GM23248 (cell line): ENCODE data around the gene AXIN1. TPM values are rescaled to one million over a fixed set of nuclear protein-coding genes. Genes with fewer than 3 reads are reported as not detected.

Experiments
- DNase-seq: peaks from one replicate; pipeline ENCODE4 v3.0.0-alpha.2; 2015
- H2AFZ ChIP-seq: fragments of 200-600 bp; sonication (generic); 2 replicates; pipeline ENCODE4 v1.6.1; 2016; ENCODE audit warnings: antibody characterized with exemption
- H3F3A ChIP-seq: fragments of 200-600 bp; sonication (generic); 2 replicates; pipeline ENCODE4 v1.6.1; 2016; ENCODE audit warnings: mild to moderate bottlenecking, antibody characterized with exemption, mixed run types; ENCODE audit not compliant: insufficient read depth
- H3K27ac ChIP-seq: fragments of 200-600 bp; sonication (generic); 2 replicates; pipeline ENCODE4 v1.5.1; 2016; ENCODE audit warnings: mild to moderate bottlenecking
- H3K27me3 ChIP-seq: fragments of 200-600 bp; sonication (generic); replicated peaks from 2 replicates; pipeline ENCODE4 v1.6.1; 2016; ENCODE audit warnings: mild to moderate bottlenecking; ENCODE audit not compliant: insufficient read depth
- H3K36me3 ChIP-seq: fragments of 200-600 bp; sonication (generic); 2 replicates; pipeline ENCODE4 v1.6.1; 2016; ENCODE audit warnings: low read depth, mild to moderate bottlenecking
- H3K4me1 ChIP-seq: fragments of 200-600 bp; sonication (generic); 2 replicates; pipeline ENCODE4 v1.6.1; 2016; ENCODE audit warnings: mild to moderate bottlenecking; ENCODE audit not compliant: insufficient read depth
- H3K4me2 ChIP-seq: fragments of 200-600 bp; sonication (generic); one replicate; pipeline ENCODE4 v1.6.1; 2016; ENCODE audit warnings: mild to moderate bottlenecking; ENCODE audit not compliant: unreplicated experiment
- H3K4me3 ChIP-seq: fragments of 200-600 bp; sonication (generic); 2 replicates; pipeline ENCODE4 v1.5.1; 2016; ENCODE audit warnings: mild to moderate bottlenecking
- H3K79me2 ChIP-seq: fragments of 200-600 bp; sonication (generic); 2 replicates; pipeline ENCODE4 v1.6.1; 2016; ENCODE audit warnings: mild to moderate bottlenecking; ENCODE audit not compliant: insufficient read depth
- H3K9ac ChIP-seq: fragments of 200-600 bp; sonication (generic); 2 replicates; pipeline ENCODE4 v1.6.1; 2016; ENCODE audit warnings: mild to moderate bottlenecking
- H3K9me2 ChIP-seq: fragments of 200-600 bp; sonication (generic); 2 replicates; pipeline ENCODE4 v1.6.1; 2016; ENCODE audit warnings: mixed run types, mild to moderate bottlenecking, moderate library complexity; ENCODE audit not compliant: insufficient read depth
- H3K9me3 ChIP-seq: fragments of 200-600 bp; sonication (generic); one replicate; pipeline ENCODE4 v1.6.1; 2017; ENCODE audit warnings: low read depth
- H4K20me1 ChIP-seq: fragments of 200-600 bp; sonication (generic); 2 replicates; pipeline ENCODE4 v1.6.0; 2016; ENCODE audit not compliant: insufficient read depth
- EZH2 ChIP-seq: fragments of 200-600 bp; sonication (generic); IDR thresholded peaks from 2 replicates; pipeline ENCODE4 v1.6.1; 2018; ENCODE audit warnings: antibody characterized with exemption, mild to moderate bottlenecking; ENCODE audit not compliant: insufficient read depth, poor library complexity, severe bottlenecking
- EZH2phosphoT487 ChIP-seq: fragments of 200-600 bp; sonication (generic); IDR thresholded peaks from 2 replicates; pipeline ENCODE4 v1.6.1; 2018; ENCODE audit warnings: antibody characterized with exemption, moderate library complexity, mild to moderate bottlenecking, low read depth; ENCODE audit not compliant: insufficient read depth
- WGBS, 2 experiments: methylation state at CpG; one replicate each; pipeline ENCODE4 v1.1.6; 2015 to 2017; ENCODE audit warnings: low lambda C conversion rate in 2 of 2, low coverage in 1 of 2; ENCODE audit errors: missing lambda C conversion rate in 2 of 2; 5-methylcytosine and 5-hydroxymethylcytosine counted together
- in situ Hi-C: fragments of 300-500 bp; cut with MboI; formaldehyde crosslinking; loops from 2 replicates; pipeline ENCODE4 v1.15.0; 2020
- polyA plus RNA-seq: library from polyadenylated mRNA; unstranded; fragments of >200 nt; fragmentation: Nextera tagmentation; extraction: Ambion mirVana; gene quantifications from 2 replicates; pipeline ENCODE4 v1.2.1, GENCODE V29; 2016
- total RNA-seq: library from RNA; depleted of rRNA; stranded (reverse); fragments of >200 nt; shearing (Covaris generic); gene quantifications from 2 replicates; pipeline ENCODE4 v1.2.3, GENCODE V29; 2014

Gene AXIN1
- total and polyA plus RNA-seq, 2 experiments from 2014 or later: 3.3 to 27.1 TPM

DNA sequence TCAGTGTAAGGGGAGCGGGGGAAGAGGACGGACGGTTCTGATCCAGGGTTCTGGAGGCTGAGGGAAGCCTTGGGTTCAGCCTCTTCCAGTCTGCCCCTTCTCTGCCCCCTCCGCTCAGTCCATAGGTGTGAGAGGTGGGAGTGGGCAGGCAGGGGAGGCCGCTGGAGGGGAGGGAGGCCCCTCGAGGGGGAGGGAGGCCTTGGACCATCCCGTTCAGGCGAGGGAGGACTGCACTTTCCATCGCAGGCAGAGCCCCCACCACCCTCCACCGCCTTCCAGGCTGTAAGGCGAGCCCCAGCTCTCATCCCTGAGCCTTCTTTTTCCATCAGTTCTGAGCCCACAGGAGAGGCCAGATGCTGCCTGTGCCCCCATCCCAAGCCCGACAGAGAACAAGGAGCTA lies 4.2 kb upstream of the AXIN1 start:
- no peak for DNase-seq

DNA sequence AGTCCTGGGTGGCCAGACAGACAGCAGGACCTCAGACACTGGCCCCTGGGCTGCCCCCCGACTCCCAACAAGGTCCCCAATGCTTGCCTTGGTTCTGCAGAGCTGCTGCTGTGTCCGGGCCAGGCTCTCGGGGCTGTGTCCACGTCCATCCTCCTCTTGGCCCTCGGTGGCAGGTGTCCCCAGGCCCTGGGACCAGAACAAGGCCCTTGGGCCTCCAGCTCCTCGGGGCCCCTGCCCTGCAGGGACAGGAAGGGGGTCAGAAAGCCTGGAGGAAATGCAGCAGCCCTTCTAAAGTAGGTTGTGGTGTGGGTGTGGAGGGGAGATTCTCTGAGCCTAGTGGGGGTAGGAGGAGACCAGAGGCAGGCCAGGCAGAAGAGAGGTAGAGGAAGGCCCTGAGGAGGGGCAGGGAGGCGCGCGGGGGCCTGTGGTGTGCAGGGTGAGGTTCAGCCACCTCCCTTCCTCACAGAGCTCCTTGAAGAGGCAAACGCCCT lies 2.5 kb upstream of the AXIN1 start:
- no peak overlapping the region for H3K4me3 ChIP-seq
- H2AFZ ChIP-seq: no peak overlapping the region
- H3K9ac ChIP-seq: no peak overlapping the region
- H3K9me3 ChIP-seq: no peaks in the 10 kb centered on the region
- H3F3A ChIP-seq: no peaks in the 10 kb centered on the region
- peaks cover 8% of the 10 kb centered on the region for H3K4me1 ChIP-seq
- no peaks in the 10 kb centered on the region for H3K36me3 ChIP-seq
- no peak for DNase-seq
- H3K27ac ChIP-seq: no peak overlapping the region
- whole genome bisulfite sequencing, 2 experiments: 92 to 94% methylated on average over 9 to 10 of the region's 10 CpGs
- in situ Hi-C loops: no loop called here
- no peaks in the 10 kb centered on the region for H3K9me2 ChIP-seq
- no peaks in the 10 kb centered on the region for H4K20me1 ChIP-seq
- H3K27me3 ChIP-seq: no peaks in the 10 kb centered on the region
- TF ChIP-seq EZH2 (no peak), EZH2phosphoT487 (no peak)
- no peak overlapping the region for H3K4me2 ChIP-seq
- peaks cover 18% of the 10 kb centered on the region for H3K79me2 ChIP-seq

More for the DNA sequence above, 4.2 kb upstream of the AXIN1 start:
- Histone ChIP-seq H3K27me3 (no peaks in the 10 kb centered on the region), H4K20me1 (no peaks in the 10 kb centered on the region), H3K27ac (no peak overlapping the region), H3K9me2 (no peaks in the 10 kb centered on the region), H3K4me1 (no peaks in the 10 kb centered on the region), H3K9ac (no peak overlapping the region), H3K36me3 (no peaks in the 10 kb centered on the region), H3K4me2 (no peak overlapping the region), H3K79me2 (peaks cover under 1% of the 10 kb centered on the region; the same call in 1 of the 2 replicates), H3K9me3 (no peaks in the 10 kb centered on the region), H2AFZ (no peak overlapping the region), H3F3A (no peaks in the 10 kb centered on the region), H3K4me3 (no peak overlapping the region)
- TF ChIP-seq EZH2phosphoT487: no peak
- WGBS, 2 experiments: 43 to 66% methylated on average over 8 to 12 of the region's 12 CpGs
- in situ Hi-C loops: no loop called here

DNA sequence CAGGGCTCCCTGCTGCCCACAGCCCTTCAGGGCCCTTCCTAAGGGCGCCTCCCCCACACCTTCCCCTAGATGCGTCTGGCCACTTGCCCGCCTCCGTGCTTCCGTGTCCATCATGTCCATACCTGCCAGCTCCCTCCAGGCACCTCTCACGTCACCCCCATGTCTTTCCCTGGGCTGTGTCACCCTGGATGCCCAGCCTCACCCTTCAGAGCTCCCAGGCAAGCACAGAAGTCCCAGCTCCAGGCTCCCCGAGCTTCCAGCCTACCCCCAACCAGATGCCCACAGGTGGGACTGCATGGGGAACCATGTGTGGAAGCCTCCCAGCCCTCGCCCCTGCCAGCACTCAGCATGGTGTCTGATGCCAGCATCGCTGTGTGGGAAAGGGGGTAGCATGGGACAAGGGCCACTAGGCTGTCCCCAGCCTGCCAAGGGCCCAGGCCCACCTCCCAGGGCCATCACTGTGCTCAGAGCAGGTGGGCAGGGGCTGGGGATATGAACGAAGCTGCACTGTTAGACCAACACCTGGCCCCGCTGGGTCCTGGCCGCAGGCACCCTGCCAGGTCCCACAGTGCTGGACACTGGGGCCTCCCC lies 1.9 kb upstream of the AXIN1 start:
- Histone ChIP-seq H3K4me1 (peaks cover 8% of the 10 kb centered on the region), H3K36me3 (no peaks in the 10 kb centered on the region), H3K79me2 (peaks cover 24% of the 10 kb centered on the region), H3K4me3 (no peak overlapping the region), H4K20me1 (no peaks in the 10 kb centered on the region), H2AFZ (no peak overlapping the region), H3K27me3 (no peaks in the 10 kb centered on the region), H3K27ac (no peak overlapping the region), H3F3A (no peaks in the 10 kb centered on the region), H3K9me3 (no peaks in the 10 kb centered on the region), H3K9me2 (no peaks in the 10 kb centered on the region), H3K4me2 (no peak overlapping the region), H3K9ac (no peak overlapping the region)
- DNase-seq: no peak
- WGBS, 2 experiments: 86 to 88% methylated on average over 12 of the region's 12 CpGs
- no peak for TF ChIP-seq EZH2phosphoT487
- no peak for TF ChIP-seq EZH2
- in situ Hi-C loops: no loop called here

DNA sequence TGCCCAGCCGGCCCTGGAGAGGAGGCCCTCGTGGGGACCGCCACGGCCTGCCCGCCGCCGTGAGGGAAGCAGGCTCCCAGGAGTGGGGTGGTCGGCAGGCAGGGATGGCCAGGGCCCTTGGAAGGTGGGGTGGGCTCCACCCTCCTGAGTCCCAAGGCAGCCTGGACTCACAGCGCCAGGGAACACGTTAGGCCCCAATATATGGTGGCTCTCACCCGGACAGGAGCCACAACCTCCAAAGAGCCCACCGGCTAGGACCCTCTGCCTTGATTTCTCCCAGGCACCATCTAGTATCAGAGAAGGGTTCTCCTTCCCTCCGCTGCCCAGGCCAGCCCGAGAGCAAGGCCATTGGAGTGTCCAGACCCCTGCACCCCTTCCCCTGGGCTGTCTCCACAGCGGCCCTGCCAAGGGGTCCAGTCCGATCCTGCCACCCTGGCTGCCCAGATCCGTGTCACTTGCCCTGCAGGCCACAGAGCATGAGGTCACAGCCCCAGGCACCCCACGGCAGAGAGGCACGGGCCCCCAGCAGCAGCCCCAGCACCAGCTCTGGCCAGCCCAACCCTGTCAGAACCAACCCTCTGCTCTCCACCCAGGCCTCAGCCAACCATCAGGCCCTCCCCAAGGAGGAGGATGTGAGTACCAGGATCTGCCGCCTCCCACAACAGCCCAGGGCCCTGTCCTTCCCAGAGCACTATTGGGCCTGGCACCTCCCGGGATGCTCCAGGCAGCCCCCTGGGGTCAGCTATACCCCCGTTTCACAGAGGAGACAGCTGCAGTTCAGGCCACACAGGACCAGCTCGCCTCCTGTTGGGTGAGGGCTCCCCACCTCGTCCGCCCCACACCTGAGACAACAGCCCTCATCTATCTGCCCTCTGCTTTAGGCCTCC lies 1.1 kb upstream of the AXIN1 start:
- Histone ChIP-seq H3K4me3 (peak overlapping the region; percentile 17; the same call in 1 of the 2 replicates), H3K27me3 (no peaks in the 10 kb centered on the region), H3K27ac (no peak overlapping the region), H3K9ac (no peak overlapping the region), H3K9me2 (no peaks in the 10 kb centered on the region), H3K9me3 (no peaks in the 10 kb centered on the region), H3K36me3 (no peaks in the 10 kb centered on the region), H4K20me1 (no peaks in the 10 kb centered on the region), H3F3A (no peaks in the 10 kb centered on the region), H3K4me2 (no peak overlapping the region), H3K79me2 (peaks cover 32% of the 10 kb centered on the region), H3K4me1 (peaks cover 8% of the 10 kb centered on the region), H2AFZ (0 out of 2 replicates have a peak overlapping the region, but pooled peaks have one; percentile 21)
- DNase-seq: peak; percentile 33
- 71 to 85% methylated on average over 18 to 21 of the region's 25 CpGs for WGBS, 2 experiments
- in situ Hi-C loops: no loop called here
- no peak for TF ChIP-seq EZH2
- TF ChIP-seq EZH2phosphoT487: no peak
